ENCODE data around the gene ELK4.

DNA sequence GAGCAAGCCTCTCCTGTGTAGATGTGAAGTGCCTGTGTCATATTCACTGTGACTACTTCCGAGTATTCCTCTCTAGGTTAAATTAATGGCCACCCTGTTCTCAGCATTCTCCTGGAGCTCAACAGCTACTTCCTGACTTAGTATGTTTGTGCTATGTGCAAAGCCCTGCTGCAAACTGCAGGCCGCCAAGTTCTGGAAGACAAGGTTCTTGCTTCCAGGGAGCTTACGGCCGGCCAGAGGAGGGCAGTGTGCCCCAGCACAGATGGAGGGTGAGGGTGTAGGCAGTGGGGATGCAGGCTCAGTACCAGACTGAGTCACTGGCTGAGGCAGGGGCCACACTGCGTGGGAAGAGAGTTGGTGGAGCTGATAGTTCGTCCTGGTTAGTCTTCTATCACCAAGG, 43.2 kb downstream of the ELK4 start:
- TF ChIP-seq POLR2AphosphoS5 (IDR thresholded peaks at IDR 0.05; ENCODE audit: low read depth, low read length) (no peak), EP300 (IDR thresholded peaks at IDR 0.05; ENCODE audit: borderline replicate concordance in 1 of 2, low read depth in 1 of 2, low read length in 1 of 2) (no peak), RAD21 (IDR thresholded peaks at IDR 0.05; ENCODE audit: low read length) (peak; percentile 31; the same call in 1 of the 2 replicates), SIN3A (IDR thresholded peaks at IDR 0.05; ENCODE audit: borderline replicate concordance, low read depth, low read length) (no peak), YY1 (IDR thresholded peaks at IDR 0.05; ENCODE audit: low read depth) (no peak), FOXM1 (IDR thresholded peaks at IDR 0.05; ENCODE audit: low read depth) (no peak), MXI1 (IDR thresholded peaks at IDR 0.05; ENCODE audit: low read depth, low read length) (no peak), GABPA (IDR thresholded peaks at IDR 0.05; ENCODE audit: low read depth) (no peak)
- TF ChIP-seq, protein P1, sequence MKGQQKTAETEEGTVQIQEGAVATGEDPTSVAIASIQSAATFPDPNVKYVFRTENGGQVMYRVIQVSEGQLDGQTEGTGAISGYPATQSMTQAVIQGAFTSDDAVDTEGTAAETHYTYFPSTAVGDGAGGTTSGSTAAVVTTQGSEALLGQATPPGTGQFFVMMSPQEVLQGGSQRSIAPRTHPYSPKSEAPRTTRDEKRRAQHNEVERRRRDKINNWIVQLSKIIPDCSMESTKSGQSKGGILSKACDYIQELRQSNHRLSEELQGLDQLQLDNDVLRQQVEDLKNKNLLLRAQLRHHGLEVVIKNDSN (IDR thresholded peaks at IDR 0.05; ENCODE audit: borderline replicate concordance, low read depth): no peak
- TF ChIP-seq, protein P2, sequence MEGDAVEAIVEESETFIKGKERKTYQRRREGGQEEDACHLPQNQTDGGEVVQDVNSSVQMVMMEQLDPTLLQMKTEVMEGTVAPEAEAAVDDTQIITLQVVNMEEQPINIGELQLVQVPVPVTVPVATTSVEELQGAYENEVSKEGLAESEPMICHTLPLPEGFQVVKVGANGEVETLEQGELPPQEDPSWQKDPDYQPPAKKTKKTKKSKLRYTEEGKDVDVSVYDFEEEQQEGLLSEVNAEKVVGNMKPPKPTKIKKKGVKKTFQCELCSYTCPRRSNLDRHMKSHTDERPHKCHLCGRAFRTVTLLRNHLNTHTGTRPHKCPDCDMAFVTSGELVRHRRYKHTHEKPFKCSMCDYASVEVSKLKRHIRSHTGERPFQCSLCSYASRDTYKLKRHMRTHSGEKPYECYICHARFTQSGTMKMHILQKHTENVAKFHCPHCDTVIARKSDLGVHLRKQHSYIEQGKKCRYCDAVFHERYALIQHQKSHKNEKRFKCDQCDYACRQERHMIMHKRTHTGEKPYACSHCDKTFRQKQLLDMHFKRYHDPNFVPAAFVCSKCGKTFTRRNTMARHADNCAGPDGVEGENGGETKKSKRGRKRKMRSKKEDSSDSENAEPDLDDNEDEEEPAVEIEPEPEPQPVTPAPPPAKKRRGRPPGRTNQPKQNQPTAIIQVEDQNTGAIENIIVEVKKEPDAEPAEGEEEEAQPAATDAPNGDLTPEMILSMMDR (IDR thresholded peaks at IDR 0.05): peak; percentile 55
- TF ChIP-seq, protein P3, sequence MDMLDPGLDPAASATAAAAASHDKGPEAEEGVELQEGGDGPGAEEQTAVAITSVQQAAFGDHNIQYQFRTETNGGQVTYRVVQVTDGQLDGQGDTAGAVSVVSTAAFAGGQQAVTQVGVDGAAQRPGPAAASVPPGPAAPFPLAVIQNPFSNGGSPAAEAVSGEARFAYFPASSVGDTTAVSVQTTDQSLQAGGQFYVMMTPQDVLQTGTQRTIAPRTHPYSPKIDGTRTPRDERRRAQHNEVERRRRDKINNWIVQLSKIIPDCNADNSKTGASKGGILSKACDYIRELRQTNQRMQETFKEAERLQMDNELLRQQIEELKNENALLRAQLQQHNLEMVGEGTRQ (IDR thresholded peaks at IDR 0.05; ENCODE audit: borderline replicate concordance, low read depth, low read length): no peak
- TF ChIP-seq, protein P4, sequence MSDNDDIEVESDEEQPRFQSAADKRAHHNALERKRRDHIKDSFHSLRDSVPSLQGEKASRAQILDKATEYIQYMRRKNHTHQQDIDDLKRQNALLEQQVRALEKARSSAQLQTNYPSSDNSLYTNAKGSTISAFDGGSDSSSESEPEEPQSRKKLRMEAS (IDR thresholded peaks at IDR 0.05; ENCODE audit: low read depth): no peak

Measured in SK-N-SH (cell line).